Suprapubic skin (tissue), 4 donors: Measurements from ENCODE around the gene ATP2C2. TPM values are rescaled to one million over a fixed set of nuclear protein-coding genes. Genes with fewer than 3 reads are reported as not detected.

Experiments used
- DNase-seq, 2 donors: peaks; one replicate each; pipeline ENCODE4 v3.0.0-alpha.2; 2019; ENCODE audit warnings: low spot score in 2 of 2
- H3K27ac ChIP-seq: fragments of 200-600 bp; sonication (generic); one replicate; pipeline ENCODE4 v1.5.1; 2019
- H3K27me3 ChIP-seq: fragments of 200-600 bp; sonication (generic); one replicate; pipeline ENCODE4 v1.5.1; 2019
- H3K36me3 ChIP-seq: fragments of 200-600 bp; sonication (generic); one replicate; pipeline ENCODE4 v1.5.1; 2019
- H3K4me1 ChIP-seq: fragments of 200-600 bp; sonication (generic); one replicate; pipeline ENCODE4 v1.5.1; 2019
- H3K4me3 ChIP-seq: fragments of 200-600 bp; sonication (generic); one replicate; pipeline ENCODE4 v1.5.1; 2019; ENCODE audit warnings: mild to moderate bottlenecking
- H3K9me3 ChIP-seq: fragments of 200-600 bp; sonication (generic); one replicate; pipeline ENCODE4 v1.5.1; 2019
- EP300 ChIP-seq: sonication (generic); formaldehyde crosslinking; IDR thresholded peaks from one replicate; pipeline ENCODE4 v1.6.1; 2017; ENCODE audit warnings: antibody characterized with exemption
- POLR2A ChIP-seq, 2 donors: fragments of 450-650 bp; IDR thresholded peaks; one replicate each; pipeline ENCODE4 v1.6.1; 2017; ENCODE audit warnings: antibody characterized with exemption in 2 of 2, mild to moderate bottlenecking in 2 of 2, moderate library complexity in 2 of 2
- POLR2AphosphoS5 ChIP-seq, 3 donors: sonication (generic); formaldehyde crosslinking; IDR thresholded peaks; one replicate each; pipeline ENCODE4 v1.6.1; 2017; ENCODE audit warnings: antibody characterized with exemption in 3 of 3
- WGBS: methylation state at CpG from one replicate; pipeline ENCODE4 v1.1.5; 2018; 5-methylcytosine and 5-hydroxymethylcytosine counted together
- total RNA-seq, 4 donors: library from RNA; depleted of rRNA; stranded (reverse); fragments of >200 nt; gene quantifications; one replicate each; pipeline ENCODE4 v1.1.0, GENCODE V29; 2016
- TF ChIP-seq, protein P1 (sequence below), 2 donors: fragments of 200-600 bp in 1 of 2; fragments of 450-650 bp in 1 of 2; sonication (generic) in 1 of 2; IDR thresholded peaks; one replicate each; pipeline ENCODE4 v1.5.1; 2016 to 2019; ENCODE audit warnings: antibody characterized with exemption in 2 of 2, mild to moderate bottlenecking in 1 of 2, moderate library complexity in 1 of 2

Gene ATP2C2
- total RNA-seq, 4 donors from 2014 or later, result 28.0 to 85.6 (median 40.3) TPM

DNA sequence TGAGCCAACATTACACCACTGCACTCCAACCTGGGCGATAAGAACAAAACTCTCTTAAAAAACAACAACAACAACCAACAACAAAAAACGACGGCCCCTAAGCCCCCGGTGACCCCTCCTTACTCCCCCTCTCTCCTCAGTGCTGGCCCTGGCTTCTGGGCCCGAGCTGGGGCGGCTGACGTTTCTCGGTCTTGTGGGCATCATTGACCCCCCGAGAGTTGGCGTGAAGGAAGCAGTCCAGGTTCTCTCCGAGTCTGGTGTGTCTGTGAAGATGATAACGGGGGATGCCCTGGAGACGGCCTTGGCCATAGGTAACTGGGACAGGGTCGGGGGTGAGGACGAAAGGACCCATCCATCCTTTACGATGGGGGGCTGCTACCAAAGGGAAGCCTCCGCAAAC is 83.4 kb downstream of the ATP2C2 start:
- H3K36me3 ChIP-seq, result no peaks in the 10 kb centered on the region
- peak in 1 of 2 donors; percentile 47 for DNase-seq
- H3K4me3 ChIP-seq, result no peak overlapping the region
- no peaks in the 10 kb centered on the region for H3K9me3 ChIP-seq
- WGBS, result 91% methylated on average over 16 of the region's 17 CpGs
- H3K27me3 ChIP-seq, result no peaks in the 10 kb centered on the region
- H3K27ac ChIP-seq, result no peak overlapping the region
- TF ChIP-seq POLR2A (IDR thresholded peaks at IDR 0.05) (no peak), POLR2AphosphoS5 (IDR thresholded peaks at IDR 0.05) (no peak), EP300 (no peak)
- TF ChIP-seq, protein P1, sequence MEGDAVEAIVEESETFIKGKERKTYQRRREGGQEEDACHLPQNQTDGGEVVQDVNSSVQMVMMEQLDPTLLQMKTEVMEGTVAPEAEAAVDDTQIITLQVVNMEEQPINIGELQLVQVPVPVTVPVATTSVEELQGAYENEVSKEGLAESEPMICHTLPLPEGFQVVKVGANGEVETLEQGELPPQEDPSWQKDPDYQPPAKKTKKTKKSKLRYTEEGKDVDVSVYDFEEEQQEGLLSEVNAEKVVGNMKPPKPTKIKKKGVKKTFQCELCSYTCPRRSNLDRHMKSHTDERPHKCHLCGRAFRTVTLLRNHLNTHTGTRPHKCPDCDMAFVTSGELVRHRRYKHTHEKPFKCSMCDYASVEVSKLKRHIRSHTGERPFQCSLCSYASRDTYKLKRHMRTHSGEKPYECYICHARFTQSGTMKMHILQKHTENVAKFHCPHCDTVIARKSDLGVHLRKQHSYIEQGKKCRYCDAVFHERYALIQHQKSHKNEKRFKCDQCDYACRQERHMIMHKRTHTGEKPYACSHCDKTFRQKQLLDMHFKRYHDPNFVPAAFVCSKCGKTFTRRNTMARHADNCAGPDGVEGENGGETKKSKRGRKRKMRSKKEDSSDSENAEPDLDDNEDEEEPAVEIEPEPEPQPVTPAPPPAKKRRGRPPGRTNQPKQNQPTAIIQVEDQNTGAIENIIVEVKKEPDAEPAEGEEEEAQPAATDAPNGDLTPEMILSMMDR (IDR thresholded peaks at IDR 0.05), result no peak
- H3K4me1 ChIP-seq, result no peaks in the 10 kb centered on the region

DNA sequence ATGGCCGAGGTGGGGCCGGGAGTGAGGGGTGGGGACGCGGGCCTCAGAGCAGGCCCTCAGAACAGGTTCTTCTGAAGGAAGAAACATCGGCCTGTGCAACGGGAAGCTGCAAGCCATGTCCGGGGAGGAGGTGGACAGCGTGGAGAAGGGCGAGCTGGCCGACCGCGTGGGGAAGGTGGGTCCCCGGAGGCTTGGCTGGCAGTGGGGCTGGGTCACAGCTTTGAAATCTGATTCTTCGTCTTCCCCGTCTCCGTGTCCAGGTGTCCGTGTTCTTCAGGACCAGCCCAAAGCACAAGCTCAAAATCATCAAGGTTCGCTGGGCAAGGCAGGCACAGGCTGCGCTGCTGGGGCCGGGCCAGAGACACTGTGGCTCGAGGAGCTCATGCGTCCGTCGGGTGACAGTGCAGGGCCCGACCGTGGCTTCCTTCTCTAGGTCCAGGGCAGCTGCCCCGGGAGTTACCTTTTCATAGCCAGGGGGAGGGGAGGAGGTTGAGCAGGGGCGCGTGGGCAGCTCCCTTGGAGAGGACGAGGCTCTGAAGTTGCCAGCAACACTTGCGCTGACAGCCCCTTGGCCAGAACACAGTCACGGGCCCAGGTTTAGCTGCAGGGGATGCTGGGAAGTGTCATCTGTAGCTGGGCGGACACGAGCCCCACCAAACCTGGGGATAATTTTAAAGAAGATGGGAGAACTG is 84.9 kb downstream of the ATP2C2 start:
- DNase-seq, result peak in 1 of 2 donors; percentile 64
- Histone ChIP-seq H3K9me3 (no peaks in the 10 kb centered on the region), H3K27ac (no peak overlapping the region), H3K36me3 (no peaks in the 10 kb centered on the region), H3K27me3 (no peaks in the 10 kb centered on the region), H3K4me3 (no peak overlapping the region), H3K4me1 (no peaks in the 10 kb centered on the region)
- TF ChIP-seq, protein P1 (IDR thresholded peaks at IDR 0.05), result no peak
- TF ChIP-seq EP300 (no peak), POLR2A (IDR thresholded peaks at IDR 0.05) (no peak), POLR2AphosphoS5 (IDR thresholded peaks at IDR 0.05) (no peak)
- 73% methylated on average over 24 of the region's 34 CpGs for WGBS

DNA sequence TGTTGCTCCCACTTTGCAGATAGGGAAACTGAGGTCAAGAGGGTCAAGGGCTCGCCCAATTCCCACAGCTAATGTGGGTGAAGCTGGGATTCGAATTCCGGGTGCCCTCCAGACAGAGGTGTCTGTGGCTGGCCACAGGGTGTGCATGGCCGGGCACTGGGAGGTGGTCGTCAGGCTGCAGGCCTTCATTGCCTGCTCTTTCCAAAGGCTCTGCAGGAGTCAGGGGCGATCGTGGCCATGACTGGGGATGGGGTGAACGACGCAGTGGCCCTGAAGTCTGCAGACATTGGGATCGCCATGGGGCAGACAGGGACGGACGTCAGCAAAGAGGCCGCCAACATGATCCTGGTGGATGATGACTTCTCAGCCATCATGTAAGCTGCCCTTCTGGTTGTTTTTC is 86.3 kb downstream of the ATP2C2 start:
- Histone ChIP-seq H3K9me3 (no peaks in the 10 kb centered on the region), H3K4me1 (no peaks in the 10 kb centered on the region), H3K27ac (no peak overlapping the region), H3K36me3 (no peaks in the 10 kb centered on the region), H3K4me3 (no peak overlapping the region), H3K27me3 (no peaks in the 10 kb centered on the region)
- WGBS, result 95% methylated on average over 13 of the region's 13 CpGs
- TF ChIP-seq, protein P1 (IDR thresholded peaks at IDR 0.05), result no peak
- TF ChIP-seq POLR2AphosphoS5 (IDR thresholded peaks at IDR 0.05) (no peak), POLR2A (IDR thresholded peaks at IDR 0.05) (no peak), EP300 (no peak)
- DNase-seq, result peak in 1 of 2 donors; percentile 40

DNA sequence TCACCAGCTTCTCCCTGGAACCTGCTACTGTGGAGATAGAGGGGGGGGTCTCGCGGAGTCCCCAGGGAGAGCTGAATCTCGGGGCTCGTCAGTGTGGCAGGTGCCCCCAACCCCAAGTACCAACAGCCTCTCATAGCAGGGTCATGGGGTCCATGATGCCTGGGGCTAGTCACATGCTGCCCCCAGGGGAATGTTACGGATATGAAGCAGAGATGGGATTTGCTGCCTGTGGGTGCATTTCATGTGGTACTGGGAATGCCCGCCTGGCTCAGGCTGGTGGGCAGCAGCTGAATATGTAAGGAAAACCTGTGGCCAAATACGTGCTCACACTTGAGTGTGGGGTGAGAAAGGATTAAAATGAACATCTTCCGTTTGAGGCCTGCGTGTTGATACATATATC is 86.7 kb downstream of the ATP2C2 start:
- peak in 1 of 2 donors; percentile 69 for DNase-seq

More for the DNA sequence above, 86.7 kb downstream of the ATP2C2 start:
- H3K4me1 ChIP-seq, result no peaks in the 10 kb centered on the region
- TF ChIP-seq POLR2A (IDR thresholded peaks at IDR 0.05), result no peak
- TF ChIP-seq POLR2AphosphoS5 (IDR thresholded peaks at IDR 0.05), result no peak
- TF ChIP-seq, protein P1 (IDR thresholded peaks at IDR 0.05), result no peak
- TF ChIP-seq EP300, result no peak
- no peaks in the 10 kb centered on the region for H3K36me3 ChIP-seq
- H3K9me3 ChIP-seq, result no peaks in the 10 kb centered on the region
- WGBS, result 97% methylated on average over 5 of the region's 9 CpGs
- H3K27ac ChIP-seq, result no peak overlapping the region
- no peak overlapping the region for H3K4me3 ChIP-seq
- H3K27me3 ChIP-seq, result no peaks in the 10 kb centered on the region
